Activated gamma-delta T cell (primary cell): ENCODE results near the gene ITPR1.
"Not testable (repeated sequence)": the region's sequence is repeated elsewhere in the genome, so short reads cannot be mapped to it uniquely, and the experiment has no call there.

ENCODE experiments used
- DNase-seq: peaks from one replicate; lab custom pipeline; 2025; lab: John Stamatoyannopoulos, UW

The ITPR1 gene

GRCh38 chr3:4758957-4759656, 266.0 kb downstream of the ITPR1 start:
- DNase-seq: no peak

- DNase-seq: no peak
Measured at GRCh38 chr3:4759689-4760312, 266.7 kb downstream of the ITPR1 start.

GRCh38 chr3:4761759-4762158, 268.6 kb downstream of the ITPR1 start:
- DNase-seq: no peak

- not testable (repeated sequence) for DNase-seq
Measured at GRCh38 chr3:4762481-4763230, 269.5 kb downstream of the ITPR1 start.

GRCh38 chr3:4763604-4764247, 270.6 kb downstream of the ITPR1 start:
- DNase-seq: no peak

- no peak for DNase-seq
Measured at GRCh38 chr3:4765212-4765611, 272.1 kb downstream of the ITPR1 start.

GRCh38 chr3:4766263-4766662, 273.1 kb downstream of the ITPR1 start:
- DNase-seq: no peak

- no peak for DNase-seq
Measured at GRCh38 chr3:4766716-4767499, 273.8 kb downstream of the ITPR1 start.

- no peak for DNase-seq
Measured at GRCh38 chr3:4768021-4768420, 274.9 kb downstream of the ITPR1 start.

- no peak for DNase-seq
Measured at GRCh38 chr3:4768521-4768920, 275.4 kb downstream of the ITPR1 start.

- DNase-seq: no peak
Measured at GRCh38 chr3:4770561-4770960, 277.4 kb downstream of the ITPR1 start.

- no peak for DNase-seq
Measured at GRCh38 chr3:4771243-4771642, 278.1 kb downstream of the ITPR1 start.

GRCh38 chr3:4772171-4772804, 279.1 kb downstream of the ITPR1 start:
- DNase-seq: no peak

GRCh38 chr3:4772858-4773257, 279.7 kb downstream of the ITPR1 start:
- no peak for DNase-seq

- no peak for DNase-seq
Measured at GRCh38 chr3:4773583-4773982, 280.4 kb downstream of the ITPR1 start.

- no peak for DNase-seq
Measured at GRCh38 chr3:4774531-4774930, 281.4 kb downstream of the ITPR1 start.

- no peak for DNase-seq
Measured at GRCh38 chr3:4776399-4776979, 283.3 kb downstream of the ITPR1 start.

GRCh38 chr3:4776980-4777581, 283.9 kb downstream of the ITPR1 start:
- no peak for DNase-seq

- DNase-seq: no peak
Measured at GRCh38 chr3:4778119-4778518, 285.0 kb downstream of the ITPR1 start.

- no peak for DNase-seq
Measured at GRCh38 chr3:4778740-4779139, 285.6 kb downstream of the ITPR1 start.
